ENCODE data around the gene ADGRV1. TPM values are rescaled to one million over a fixed set of nuclear protein-coding genes. Genes with fewer than 3 reads are reported as not detected.
"Not testable (repeated sequence)": the region's sequence is repeated elsewhere in the genome, so short reads cannot be mapped to it uniquely, and the experiment has no call there.

ADGRV1 gene
- total RNA-seq, 4 donors from 2014 or later, result 0.25 to 0.60 (median 0.56) TPM; not detected in 1

DNA sequence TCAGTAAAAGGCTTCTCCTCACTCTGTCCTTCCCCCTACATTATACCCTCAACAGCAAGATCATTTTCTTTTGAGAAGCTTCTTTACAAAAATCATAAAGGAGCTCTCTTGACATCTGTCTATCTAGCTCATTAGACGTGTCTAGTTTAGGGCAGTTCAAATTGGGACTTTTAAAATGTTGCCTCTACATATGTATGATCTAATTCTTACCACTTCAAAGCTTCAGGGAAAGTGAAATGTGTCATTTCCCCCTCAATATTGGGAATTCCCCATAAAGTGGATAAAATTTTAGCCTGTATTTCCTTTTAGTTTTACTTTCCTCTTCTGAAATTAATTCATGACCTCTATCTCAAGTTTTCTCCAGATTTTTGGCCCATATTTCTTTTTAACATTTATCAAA is 500.8 kb downstream of the ADGRV1 start:
- no peak for ATAC-seq (ENCODE audit: low FRiP score)

DNA sequence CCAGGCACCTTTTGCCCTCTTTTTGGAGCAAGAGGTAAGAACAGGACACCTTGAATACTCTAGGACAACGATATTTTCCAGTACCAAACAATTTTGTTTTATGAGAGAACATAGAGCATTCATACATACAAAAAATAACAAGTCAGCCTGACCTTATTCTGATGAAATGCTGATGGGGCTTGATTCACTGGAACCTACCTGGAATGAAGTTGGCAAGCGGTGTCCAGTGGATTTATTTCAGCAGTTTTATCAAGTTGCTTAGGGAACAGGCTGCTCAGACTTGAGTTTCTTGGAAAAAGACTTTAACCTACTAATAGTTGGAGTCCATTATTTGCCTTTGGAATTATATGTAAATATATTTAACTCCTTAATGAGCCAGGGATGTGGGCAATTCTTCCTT is 502.5 kb downstream of the ADGRV1 start:
- TF ChIP-seq, protein P1, sequence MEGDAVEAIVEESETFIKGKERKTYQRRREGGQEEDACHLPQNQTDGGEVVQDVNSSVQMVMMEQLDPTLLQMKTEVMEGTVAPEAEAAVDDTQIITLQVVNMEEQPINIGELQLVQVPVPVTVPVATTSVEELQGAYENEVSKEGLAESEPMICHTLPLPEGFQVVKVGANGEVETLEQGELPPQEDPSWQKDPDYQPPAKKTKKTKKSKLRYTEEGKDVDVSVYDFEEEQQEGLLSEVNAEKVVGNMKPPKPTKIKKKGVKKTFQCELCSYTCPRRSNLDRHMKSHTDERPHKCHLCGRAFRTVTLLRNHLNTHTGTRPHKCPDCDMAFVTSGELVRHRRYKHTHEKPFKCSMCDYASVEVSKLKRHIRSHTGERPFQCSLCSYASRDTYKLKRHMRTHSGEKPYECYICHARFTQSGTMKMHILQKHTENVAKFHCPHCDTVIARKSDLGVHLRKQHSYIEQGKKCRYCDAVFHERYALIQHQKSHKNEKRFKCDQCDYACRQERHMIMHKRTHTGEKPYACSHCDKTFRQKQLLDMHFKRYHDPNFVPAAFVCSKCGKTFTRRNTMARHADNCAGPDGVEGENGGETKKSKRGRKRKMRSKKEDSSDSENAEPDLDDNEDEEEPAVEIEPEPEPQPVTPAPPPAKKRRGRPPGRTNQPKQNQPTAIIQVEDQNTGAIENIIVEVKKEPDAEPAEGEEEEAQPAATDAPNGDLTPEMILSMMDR (IDR thresholded peaks at IDR 0.05), result no peak
- ATAC-seq (ENCODE audit: low FRiP score) (peak; percentile 54), DNase-seq (ENCODE audit: low spot score) (no peak)

More for the DNA sequence above, 500.8 kb downstream of the ADGRV1 start:
- TF ChIP-seq, protein P1 (IDR thresholded peaks at IDR 0.05), result no peak
- no peak for DNase-seq (ENCODE audit: low spot score)

DNA sequence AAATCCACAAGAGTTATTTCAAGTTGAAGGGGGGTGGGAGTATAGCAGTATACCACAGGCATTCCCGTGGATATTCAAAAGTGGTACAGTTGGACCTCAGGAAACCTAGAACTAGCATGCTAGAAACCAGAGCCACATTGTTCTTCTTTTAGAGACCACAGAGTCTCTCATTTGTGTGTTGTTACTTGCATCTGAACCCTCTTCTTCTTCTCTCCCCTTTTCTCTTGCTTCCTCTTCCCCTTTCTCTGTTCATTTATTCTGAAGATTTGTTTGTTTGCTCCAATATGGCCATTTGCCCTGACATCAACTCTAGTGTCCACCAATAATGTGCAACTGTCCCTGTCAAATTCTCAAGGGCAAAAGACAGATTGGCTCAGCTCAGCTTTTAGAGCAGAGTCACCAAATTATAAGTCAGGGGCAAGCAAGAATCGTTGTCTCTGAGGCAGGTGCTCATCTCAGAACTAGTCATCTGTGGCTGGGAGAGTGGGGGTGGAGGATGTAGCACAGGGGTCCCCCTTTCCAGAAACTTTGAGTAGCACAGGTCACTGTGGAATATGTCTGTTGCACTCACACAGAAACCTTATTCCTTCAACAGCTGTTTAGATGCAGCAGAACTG is 503.5 kb downstream of the ADGRV1 start:
- DNase-seq (ENCODE audit: low spot score) (no peak), ATAC-seq (ENCODE audit: low FRiP score) (no peak)
- TF ChIP-seq, protein P1 (IDR thresholded peaks at IDR 0.05), result no peak

DNA sequence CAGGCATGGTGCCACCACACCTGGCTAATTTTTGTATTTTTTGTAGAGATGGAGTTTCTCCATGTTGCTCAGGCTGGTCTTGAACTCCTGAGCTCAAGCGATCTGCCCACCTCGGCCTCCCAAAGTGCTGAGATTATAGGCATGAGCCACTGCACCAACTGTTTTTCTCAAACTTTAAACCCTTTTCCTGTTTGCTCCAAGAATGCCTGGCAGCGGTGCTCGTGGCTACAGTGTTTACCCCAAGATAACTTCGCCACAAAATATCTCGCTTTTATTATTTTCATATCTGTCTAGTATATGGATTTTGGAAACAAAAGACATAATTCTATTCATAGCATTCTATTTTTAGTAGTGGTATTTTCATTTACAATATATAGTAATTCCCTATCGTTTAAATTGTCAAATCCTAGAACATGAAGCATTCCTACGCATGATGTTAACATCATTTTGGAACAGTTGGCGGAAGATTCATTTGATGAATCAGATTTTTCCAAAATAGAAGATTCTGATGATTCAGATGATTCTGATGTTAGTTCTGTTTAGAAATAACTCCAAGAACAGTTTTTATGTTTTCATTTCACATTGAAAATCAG is 504.6 kb downstream of the ADGRV1 start:
- ATAC-seq (ENCODE audit: low FRiP score), result peak; percentile 30
- not testable (repeated sequence) for DNase-seq (ENCODE audit: low spot score)

DNA sequence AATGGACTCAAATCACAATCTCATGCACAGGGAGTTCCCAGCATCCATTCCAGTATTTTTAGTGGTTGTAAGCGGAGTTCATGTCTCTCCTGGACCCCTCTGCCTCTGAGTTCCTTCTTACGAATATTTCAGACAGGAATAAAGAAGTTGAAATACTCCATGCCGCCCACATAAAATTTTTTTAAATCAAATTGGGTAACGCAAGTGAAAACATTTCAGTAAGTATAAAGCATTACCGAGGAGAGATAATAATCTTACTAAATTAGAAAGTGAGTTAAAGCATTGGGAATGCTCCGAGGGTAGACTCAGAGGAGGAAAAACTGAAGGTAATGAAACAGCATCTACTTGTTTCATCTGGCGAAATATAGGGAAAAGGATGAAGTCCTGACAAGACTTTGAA is 506.9 kb downstream of the ADGRV1 start:
- ATAC-seq (ENCODE audit: low FRiP score), result peak; percentile 47
- DNase-seq (ENCODE audit: low spot score), result no peak
- TF ChIP-seq, protein P1 (IDR thresholded peaks at IDR 0.05), result no peak

DNA sequence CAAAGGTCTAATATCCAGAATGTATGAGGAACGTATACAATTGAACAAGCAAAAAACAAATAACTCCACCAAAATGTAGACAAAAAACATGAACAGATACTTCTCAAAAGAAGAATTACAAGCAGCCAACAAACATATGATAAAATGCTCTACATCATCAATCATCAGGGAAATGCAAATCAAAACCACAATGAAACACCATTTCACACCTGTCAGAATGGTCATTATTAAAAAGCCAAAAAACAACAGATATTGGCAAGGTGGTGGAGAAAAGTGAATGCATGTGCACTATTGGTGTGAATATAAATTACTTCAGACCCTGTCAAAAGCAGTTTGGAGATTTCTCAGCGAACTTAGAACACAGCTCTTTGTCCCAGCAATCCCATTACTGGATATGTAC is 510.8 kb downstream of the ADGRV1 start:
- TF ChIP-seq, protein P1 (IDR thresholded peaks at IDR 0.05), result no peak
- ATAC-seq (ENCODE audit: low FRiP score) (no peak), DNase-seq (ENCODE audit: low spot score) (no peak)

DNA sequence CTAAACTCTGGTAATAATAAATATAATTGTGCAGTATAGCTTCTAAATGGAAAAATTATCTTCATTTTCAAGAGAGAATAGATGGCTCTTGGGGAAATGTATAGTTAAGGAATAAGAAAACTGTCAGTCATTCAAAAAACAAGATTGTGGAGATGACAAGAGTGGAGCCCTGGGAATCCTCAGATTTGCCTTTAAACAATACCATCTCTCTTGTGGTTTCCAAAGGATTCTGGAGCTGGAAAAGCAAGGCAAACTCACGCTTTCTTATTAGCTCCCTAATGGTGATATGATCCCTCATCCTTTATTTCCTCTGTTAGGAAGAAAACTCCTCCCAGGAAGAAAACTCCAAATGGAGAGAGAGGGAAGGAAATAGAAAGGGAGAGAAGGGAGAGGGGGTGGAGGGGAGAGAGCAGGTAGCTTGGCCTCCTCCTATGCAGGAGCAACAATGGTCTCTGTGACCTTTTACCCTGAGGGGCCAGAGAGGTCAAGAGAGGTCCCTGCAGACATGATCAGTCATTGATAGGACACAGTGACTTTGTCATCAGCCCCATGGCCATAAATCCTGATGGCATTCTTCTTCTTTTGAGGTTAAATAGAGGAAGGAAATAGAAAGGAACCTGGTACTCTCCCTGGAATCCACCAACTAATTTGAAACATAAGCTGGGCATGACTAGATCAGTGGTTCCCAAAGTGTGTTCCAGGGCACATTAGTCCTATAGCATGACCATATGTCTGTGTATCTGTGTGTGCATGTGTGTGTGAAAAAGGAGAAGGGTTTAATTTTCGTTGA is 512.4 kb downstream of the ADGRV1 start:
- no peak for ATAC-seq (ENCODE audit: low FRiP score)
- no peak for DNase-seq (ENCODE audit: low spot score)
- TF ChIP-seq, protein P1 (IDR thresholded peaks at IDR 0.05), result no peak

Measured in omental fat pad (tissue), 4 donors.